ENCODE results near the gene SEMA5B. TPM values are rescaled to one million over a fixed set of nuclear protein-coding genes. Genes with fewer than 3 reads are reported as not detected.

The SEMA5B gene
- total RNA-seq, 2 donors from 2014 or later, result 0.40 TPM; not detected in 1

DNA sequence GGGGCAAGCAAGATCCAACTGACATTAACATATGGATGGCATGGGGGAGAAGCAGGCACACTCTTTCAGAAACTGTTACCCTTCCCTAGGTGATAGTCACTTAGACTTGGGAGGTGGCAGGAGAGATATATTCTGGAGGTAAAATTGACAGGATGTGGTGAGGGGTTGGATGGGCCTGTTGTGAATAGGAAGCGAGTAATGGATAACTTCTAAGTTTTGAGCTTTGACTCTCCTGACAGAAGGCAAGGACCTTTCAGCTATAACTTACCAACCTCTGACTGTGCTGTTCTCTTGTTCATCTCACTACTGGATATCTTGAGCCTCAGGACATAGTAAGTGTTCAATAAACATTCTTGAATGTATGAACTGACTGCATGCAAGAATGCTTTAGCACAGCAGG lies 37.4 kb upstream of the SEMA5B start:
- Mint-ChIP-seq H3K9me3 (no peaks in the 10 kb centered on the region), H3K4me3 (no peak overlapping the region), H3K27me3 (no peaks in the 10 kb centered on the region), H3K36me3 (ENCODE audit: low read depth) (no peaks in the 10 kb centered on the region), H3K4me1 (peaks cover 14% of the 10 kb centered on the region), H3K27ac (no peak overlapping the region)
- peak; percentile 69 for ATAC-seq (replicated peaks)

DNA sequence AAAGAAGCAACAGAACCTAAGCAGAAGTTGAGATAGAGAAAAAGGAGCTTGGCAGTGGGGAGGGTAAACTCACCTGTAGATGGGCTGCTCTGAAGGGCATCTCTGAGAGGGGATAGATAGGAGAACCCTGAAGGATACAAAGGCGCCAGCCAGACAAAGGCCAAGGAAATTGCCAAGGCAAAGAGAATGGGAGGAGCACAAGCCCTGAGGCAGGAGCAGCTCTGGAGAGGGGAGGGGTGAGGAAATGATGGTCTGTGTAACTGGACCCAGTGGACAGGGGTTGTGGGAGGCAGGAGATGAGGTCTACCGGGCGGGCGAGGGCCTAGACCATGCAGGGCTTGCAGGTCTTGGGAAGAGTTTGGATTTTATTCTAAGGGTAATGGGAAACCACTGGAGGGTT lies 36.9 kb upstream of the SEMA5B start:
- H3K27me3 Mint-ChIP-seq, result no peaks in the 10 kb centered on the region
- H3K27ac Mint-ChIP-seq, result no peak overlapping the region
- H3K36me3 Mint-ChIP-seq (ENCODE audit: low read depth), result no peaks in the 10 kb centered on the region
- H3K4me1 Mint-ChIP-seq, result peaks cover 14% of the 10 kb centered on the region
- no peaks in the 10 kb centered on the region for H3K9me3 Mint-ChIP-seq
- no peak overlapping the region for H3K4me3 Mint-ChIP-seq
- ATAC-seq (replicated peaks), result no peak

DNA sequence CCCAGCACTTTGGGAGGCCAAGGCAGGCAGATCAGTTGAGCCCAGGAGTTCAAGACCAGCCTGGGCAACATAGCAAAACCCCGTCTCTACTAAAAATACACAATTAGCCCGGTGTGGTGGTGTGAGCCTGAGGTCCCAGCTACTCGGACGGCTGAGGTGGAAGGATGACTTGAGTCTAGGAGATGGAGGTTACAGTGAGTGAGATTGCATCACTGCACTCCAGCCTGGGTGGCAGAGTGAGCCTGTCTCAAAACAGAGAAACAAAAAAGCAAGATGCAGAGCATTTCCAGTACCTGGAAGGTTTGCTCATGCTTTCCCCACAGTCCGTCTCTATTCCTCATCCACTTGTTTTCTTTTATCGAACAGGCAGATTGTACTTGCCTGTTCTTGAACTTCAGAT lies 35.5 kb upstream of the SEMA5B start:
- H3K4me1 Mint-ChIP-seq, result peaks cover 5% of the 10 kb centered on the region
- no peaks in the 10 kb centered on the region for H3K27me3 Mint-ChIP-seq
- H3K4me3 Mint-ChIP-seq, result no peak overlapping the region
- no peak overlapping the region for H3K27ac Mint-ChIP-seq
- H3K9me3 Mint-ChIP-seq, result no peaks in the 10 kb centered on the region
- ATAC-seq (replicated peaks), result no peak
- no peaks in the 10 kb centered on the region for H3K36me3 Mint-ChIP-seq (ENCODE audit: low read depth)

DNA sequence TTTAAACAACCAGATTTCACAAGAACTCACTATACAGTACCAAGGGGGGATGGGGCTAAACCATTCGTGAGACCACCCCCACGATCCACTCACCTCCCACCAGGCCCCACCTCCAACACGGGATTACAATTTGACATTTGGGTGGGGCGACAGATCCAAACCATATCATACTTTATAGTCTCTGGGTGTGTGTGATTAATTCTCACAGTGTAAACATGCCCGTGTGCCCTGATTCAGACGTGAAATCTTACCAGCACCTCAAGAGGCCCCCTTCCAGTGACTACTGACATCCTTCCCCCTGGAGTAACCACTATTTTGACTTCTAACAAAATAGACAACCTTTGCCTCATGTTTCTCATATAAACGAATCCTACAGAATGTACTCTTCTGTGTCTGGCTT lies 34.3 kb upstream of the SEMA5B start:
- H3K9me3 Mint-ChIP-seq, result no peaks in the 10 kb centered on the region
- H3K36me3 Mint-ChIP-seq (ENCODE audit: low read depth), result no peaks in the 10 kb centered on the region
- no peaks in the 10 kb centered on the region for H3K27me3 Mint-ChIP-seq
- H3K4me3 Mint-ChIP-seq, result no peak overlapping the region
- H3K4me1 Mint-ChIP-seq, result no peaks in the 10 kb centered on the region
- H3K27ac Mint-ChIP-seq, result no peak overlapping the region
- no peak for ATAC-seq (replicated peaks)

DNA sequence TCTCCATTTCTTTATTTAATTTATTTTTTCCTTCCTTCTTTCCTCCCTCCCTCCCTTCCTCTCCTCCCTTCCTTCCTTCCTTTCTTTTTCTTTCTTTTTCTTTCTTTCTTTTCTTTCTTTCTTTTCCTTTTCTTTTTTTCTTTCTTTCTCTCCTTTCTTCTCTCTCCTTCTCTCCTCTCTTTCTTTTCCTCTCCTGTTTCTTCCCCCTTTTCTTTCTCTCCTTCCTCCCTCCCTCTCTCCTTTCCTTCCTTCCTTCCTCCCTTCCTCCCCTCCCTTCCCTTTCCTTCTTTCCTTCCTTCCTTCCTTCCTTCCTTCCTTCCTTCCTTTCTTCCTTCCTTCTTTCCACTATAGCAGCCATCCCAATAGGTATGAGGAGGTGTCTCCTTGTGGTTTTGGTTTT lies 32.5 kb upstream of the SEMA5B start:
- H3K27ac Mint-ChIP-seq, result no peak overlapping the region
- no peak for ATAC-seq (replicated peaks)
- H3K9me3 Mint-ChIP-seq, result no peaks in the 10 kb centered on the region
- H3K4me1 Mint-ChIP-seq, result no peaks in the 10 kb centered on the region
- H3K4me3 Mint-ChIP-seq, result no peak overlapping the region
- H3K36me3 Mint-ChIP-seq (ENCODE audit: low read depth), result no peaks in the 10 kb centered on the region
- H3K27me3 Mint-ChIP-seq, result peaks cover 3% of the 10 kb centered on the region

DNA sequence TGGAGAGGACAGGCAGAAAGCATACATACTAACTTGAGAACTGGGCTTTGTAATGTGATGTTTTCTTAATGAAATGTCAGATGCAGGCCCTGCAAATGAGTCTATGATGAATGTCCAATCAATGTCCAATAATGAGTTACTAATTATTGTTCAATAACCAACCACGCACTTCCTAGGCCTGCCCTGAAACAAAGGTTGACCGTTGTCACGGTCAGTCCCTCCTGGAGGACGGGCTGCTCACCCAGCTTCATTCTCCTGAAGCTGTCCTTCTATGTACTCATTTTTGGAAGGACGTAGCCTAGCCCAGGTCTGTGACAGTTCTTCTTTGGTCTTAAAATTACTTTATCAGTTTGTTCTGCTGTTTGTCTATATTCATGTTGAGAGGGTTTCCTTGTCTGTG lies 30.9 kb upstream of the SEMA5B start:
- no peak overlapping the region for H3K27ac Mint-ChIP-seq
- H3K4me3 Mint-ChIP-seq, result no peak overlapping the region
- no peak for ATAC-seq (replicated peaks)
- H3K4me1 Mint-ChIP-seq, result no peaks in the 10 kb centered on the region
- H3K27me3 Mint-ChIP-seq, result peaks cover 8% of the 10 kb centered on the region
- H3K9me3 Mint-ChIP-seq, result no peaks in the 10 kb centered on the region
- no peaks in the 10 kb centered on the region for H3K36me3 Mint-ChIP-seq (ENCODE audit: low read depth)

DNA sequence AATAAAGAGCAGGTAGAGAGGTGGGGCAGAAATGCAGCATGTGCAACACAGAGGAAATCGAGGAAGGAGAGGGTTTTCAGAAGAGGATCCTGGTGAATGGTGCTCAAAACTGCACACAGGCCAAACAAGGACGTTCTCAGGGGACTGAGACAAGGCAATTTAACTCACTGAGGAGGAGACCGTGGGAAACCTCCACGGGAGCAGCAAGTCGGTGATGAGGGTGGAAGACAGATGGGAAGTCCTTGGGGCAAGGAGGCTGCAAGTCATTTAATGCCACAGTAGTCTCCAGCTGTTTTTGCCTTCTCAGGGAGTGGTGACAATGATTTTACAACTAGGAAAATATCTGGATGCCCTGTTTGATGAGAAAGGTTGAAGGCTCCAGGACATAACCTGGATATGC lies 27.8 kb upstream of the SEMA5B start:
- ATAC-seq (replicated peaks), result no peak
- no peak overlapping the region for H3K4me3 Mint-ChIP-seq
- H3K36me3 Mint-ChIP-seq (ENCODE audit: low read depth), result no peaks in the 10 kb centered on the region
- H3K27ac Mint-ChIP-seq, result no peak overlapping the region
- no peaks in the 10 kb centered on the region for H3K4me1 Mint-ChIP-seq
- peaks cover 8% of the 10 kb centered on the region for H3K27me3 Mint-ChIP-seq
- no peaks in the 10 kb centered on the region for H3K9me3 Mint-ChIP-seq

DNA sequence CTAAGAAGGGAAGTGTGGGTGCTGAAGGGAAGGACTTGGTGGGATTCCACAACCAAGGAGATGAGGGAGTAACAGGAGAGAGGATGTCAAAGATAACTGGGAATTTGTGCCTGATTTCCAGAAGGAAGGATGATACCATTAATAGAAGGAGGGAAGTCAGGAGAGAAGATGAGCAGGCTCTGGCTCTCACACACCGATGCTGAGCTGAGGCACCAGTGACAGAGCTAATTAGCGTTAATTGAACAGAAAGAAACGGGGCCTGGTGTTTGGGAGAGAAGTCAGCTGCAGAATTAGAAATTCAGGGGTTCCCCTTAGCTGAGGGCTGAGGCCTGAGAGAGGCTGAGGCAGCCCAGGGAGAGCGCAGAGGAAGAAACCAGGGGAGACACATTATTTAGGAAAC lies 27.4 kb upstream of the SEMA5B start:
- Mint-ChIP-seq H3K36me3 (ENCODE audit: low read depth) (no peaks in the 10 kb centered on the region), H3K4me3 (no peak overlapping the region), H3K27ac (no peak overlapping the region), H3K4me1 (no peaks in the 10 kb centered on the region), H3K27me3 (peaks cover 8% of the 10 kb centered on the region), H3K9me3 (no peaks in the 10 kb centered on the region)
- ATAC-seq (replicated peaks), result no peak

DNA sequence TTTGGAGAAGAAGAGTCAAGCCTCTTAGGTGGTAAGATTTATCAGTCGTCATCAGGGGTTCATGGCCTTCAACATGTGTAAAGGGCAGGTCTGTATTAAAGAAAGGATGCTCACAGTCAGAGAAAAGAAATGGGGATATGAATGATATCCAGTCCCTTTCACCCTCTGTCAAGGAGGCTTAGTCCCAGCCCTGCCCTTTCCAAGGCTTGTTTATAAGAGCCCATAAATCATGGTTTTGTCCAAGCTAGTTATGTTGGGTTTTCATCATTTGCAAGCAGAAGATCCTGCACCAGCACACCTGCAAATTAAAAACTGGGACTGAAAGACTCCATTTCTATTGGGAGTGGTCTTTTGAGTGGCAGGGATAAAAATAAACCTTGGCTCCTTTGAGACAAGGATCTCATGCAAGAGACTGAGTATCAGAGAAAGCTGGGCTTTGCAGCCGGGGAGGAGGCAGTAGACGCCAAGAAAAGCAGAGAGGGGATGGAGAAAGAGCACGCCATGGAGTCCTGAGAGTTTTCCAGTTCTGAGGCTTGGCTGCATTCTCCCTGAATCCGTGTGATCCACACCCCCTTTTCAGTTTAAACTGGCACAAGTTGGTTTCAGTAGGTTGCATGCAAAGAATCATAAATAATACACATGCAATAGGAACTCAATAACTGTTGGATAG lies 26.7 kb upstream of the SEMA5B start:
- no peaks in the 10 kb centered on the region for H3K9me3 Mint-ChIP-seq
- no peak overlapping the region for H3K4me3 Mint-ChIP-seq
- H3K4me1 Mint-ChIP-seq, result no peaks in the 10 kb centered on the region
- H3K27me3 Mint-ChIP-seq, result peaks cover 8% of the 10 kb centered on the region
- H3K27ac Mint-ChIP-seq, result no peak overlapping the region
- ATAC-seq (replicated peaks), result no peak
- no peaks in the 10 kb centered on the region for H3K36me3 Mint-ChIP-seq (ENCODE audit: low read depth)

DNA sequence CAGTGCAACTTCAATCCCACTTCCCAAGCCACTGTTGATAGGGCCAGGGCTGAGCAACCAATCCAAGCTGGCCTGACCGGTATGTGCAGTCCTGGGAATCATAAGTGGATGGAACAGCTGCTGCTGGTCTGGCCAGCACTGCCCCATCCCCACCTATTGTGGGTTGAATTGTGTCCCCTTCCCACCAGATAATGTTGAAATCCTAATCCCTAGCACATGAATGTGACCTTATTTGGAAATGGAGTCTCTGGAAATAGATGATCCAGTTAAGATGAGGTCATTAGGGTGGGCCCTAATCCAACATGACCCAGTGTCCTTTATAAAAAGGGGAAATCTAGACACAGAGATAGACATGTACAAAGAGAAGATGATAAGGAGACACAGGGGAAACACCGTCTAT lies 25.5 kb upstream of the SEMA5B start:
- Mint-ChIP-seq H3K9me3 (no peaks in the 10 kb centered on the region), H3K27ac (no peak overlapping the region), H3K4me1 (no peaks in the 10 kb centered on the region), H3K27me3 (peaks cover 8% of the 10 kb centered on the region), H3K4me3 (no peak overlapping the region), H3K36me3 (ENCODE audit: low read depth) (no peaks in the 10 kb centered on the region)
- ATAC-seq (replicated peaks), result no peak

DNA sequence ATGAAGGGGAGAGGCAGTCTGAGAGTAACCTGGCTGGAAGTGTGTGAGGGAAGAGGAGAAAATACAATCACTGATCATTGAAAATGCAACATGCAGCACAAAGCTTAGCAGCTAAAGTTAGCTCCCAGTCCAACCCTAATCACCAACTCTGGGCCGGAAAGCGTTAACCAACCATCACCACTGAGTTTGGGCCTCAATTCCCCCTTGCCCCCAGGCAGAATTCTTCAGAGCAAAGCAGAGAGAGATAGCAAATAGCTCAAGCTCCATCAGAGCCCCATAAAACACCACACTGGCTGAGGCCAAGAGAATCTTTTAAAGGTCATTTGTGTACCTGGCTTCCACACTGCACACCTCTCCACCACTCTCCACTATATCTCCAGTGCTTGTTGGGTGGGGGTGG lies 23.1 kb upstream of the SEMA5B start:
- ATAC-seq (replicated peaks), result no peak
- H3K27me3 Mint-ChIP-seq, result peaks cover 12% of the 10 kb centered on the region
- no peaks in the 10 kb centered on the region for H3K36me3 Mint-ChIP-seq (ENCODE audit: low read depth)
- no peaks in the 10 kb centered on the region for H3K4me1 Mint-ChIP-seq
- no peaks in the 10 kb centered on the region for H3K9me3 Mint-ChIP-seq
- H3K4me3 Mint-ChIP-seq, result no peak overlapping the region
- no peak overlapping the region for H3K27ac Mint-ChIP-seq

DNA sequence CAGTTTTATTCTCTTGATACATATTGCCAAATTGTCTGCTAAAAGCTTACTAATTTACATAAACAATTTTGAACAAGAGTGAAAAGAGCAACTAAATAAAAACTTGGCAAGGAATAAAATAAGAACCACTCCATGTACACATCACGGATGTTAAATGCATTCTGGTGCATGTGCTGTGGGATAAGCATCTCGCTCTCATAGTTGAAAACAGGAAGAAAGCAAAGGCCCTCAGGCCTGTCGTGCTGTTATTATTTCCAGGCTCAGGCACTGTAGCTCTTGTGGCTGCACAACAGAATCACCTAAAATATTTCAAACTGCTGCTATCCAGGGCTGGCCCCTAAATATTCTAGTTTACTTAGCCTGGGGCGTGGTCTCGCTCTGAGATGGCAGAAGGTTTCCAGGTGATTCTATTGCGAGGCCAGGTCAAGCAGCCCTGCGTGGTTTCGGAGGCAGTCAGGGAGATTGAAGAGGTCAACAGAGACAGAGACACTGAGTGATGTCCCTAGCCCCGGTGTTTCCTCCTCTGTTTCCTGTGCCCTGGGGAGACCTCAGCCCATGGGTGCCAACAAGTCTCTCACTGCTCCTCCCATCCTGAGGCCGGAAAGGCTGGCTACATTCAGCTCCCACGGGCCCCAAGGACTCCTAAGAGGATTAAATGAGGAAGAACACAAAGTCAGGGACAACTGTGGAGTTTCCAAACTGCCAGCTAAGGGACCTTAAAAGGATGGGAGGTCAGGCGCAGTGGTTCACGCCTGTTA lies 21.1 kb upstream of the SEMA5B start:
- Mint-ChIP-seq H3K27me3 (peaks cover 7% of the 10 kb centered on the region), H3K4me1 (no peaks in the 10 kb centered on the region), H3K4me3 (no peak overlapping the region), H3K36me3 (ENCODE audit: low read depth) (no peaks in the 10 kb centered on the region), H3K9me3 (no peaks in the 10 kb centered on the region), H3K27ac (no peak overlapping the region)
- no peak for ATAC-seq (replicated peaks)

DNA sequence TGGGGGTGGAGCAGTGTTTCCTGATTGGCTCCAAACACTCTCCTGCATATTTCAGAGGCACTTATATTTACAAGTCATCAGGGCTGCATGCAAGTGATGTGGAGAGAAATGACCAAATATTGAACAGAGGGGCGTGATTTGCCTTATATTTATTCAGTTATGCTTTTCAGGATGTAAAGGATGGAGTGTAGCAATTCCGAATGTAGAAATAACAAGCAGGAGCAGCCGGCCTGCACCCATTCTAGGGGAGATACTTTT lies 19.4 kb upstream of the SEMA5B start:
- H3K36me3 Mint-ChIP-seq (ENCODE audit: low read depth), result no peaks in the 10 kb centered on the region
- H3K4me1 Mint-ChIP-seq, result no peaks in the 10 kb centered on the region
- H3K27ac Mint-ChIP-seq, result no peak overlapping the region
- peaks cover 13% of the 10 kb centered on the region for H3K27me3 Mint-ChIP-seq
- H3K9me3 Mint-ChIP-seq, result no peaks in the 10 kb centered on the region
- no peak overlapping the region for H3K4me3 Mint-ChIP-seq
- ATAC-seq (replicated peaks), result no peak

DNA sequence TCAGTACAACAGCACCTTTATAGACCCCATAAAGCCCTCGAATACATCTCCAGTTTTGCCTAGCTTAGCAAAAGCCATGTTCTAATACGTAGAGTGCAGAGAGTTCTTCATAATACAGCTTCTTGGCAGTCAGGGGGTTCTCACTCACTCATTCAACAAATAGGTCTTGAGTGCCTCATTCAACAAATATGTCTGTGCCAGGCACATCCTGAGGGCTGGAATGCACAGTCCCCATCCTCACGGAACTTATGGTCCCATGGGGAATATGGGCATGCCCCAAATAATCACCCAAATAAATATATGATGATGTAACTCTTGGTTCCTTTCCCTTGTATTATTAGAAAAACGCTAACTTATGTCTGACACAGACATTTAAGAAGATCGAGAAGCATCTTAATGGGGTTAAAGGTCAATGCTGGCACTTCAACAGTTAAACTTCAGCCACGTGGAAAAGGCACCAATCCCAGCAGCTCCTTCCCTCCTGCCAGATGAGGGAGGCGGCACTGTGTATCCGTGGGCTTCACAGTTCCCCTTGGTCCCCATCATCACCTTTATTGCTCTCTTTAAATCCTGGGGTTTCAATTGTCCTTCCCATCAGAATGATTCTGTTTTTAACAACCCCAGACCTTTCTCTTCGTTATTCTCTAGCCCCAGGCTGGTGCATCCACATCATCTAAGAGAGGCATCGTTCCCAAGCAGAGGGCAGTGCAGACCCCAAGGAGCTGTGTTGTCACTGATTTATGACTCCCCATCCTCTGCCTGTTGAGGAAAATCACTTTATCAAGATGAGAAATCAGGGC lies 18.9 kb upstream of the SEMA5B start:
- H3K9me3 Mint-ChIP-seq, result no peaks in the 10 kb centered on the region
- H3K4me1 Mint-ChIP-seq, result no peaks in the 10 kb centered on the region
- H3K4me3 Mint-ChIP-seq, result no peak overlapping the region
- ATAC-seq (replicated peaks), result no peak
- no peaks in the 10 kb centered on the region for H3K36me3 Mint-ChIP-seq (ENCODE audit: low read depth)
- H3K27me3 Mint-ChIP-seq, result peaks cover 13% of the 10 kb centered on the region
- H3K27ac Mint-ChIP-seq, result no peak overlapping the region

Data from activated T-helper 17 cell treated with anti-CD3 and anti-CD28 coated beads, Interleukin-2, amount 50 U/mL, for 72 hours (primary cell).